ENCODE results near the gene FAF1.
"Not testable (repeated sequence)": the region's sequence is repeated elsewhere in the genome, so short reads cannot be mapped to it uniquely, and the experiment has no call there.

FAF1 gene

GRCh38 chr1:50836117-50836516, 124.0 kb downstream of the FAF1 start:
- DNase-seq, result no peak

GRCh38 chr1:50833216-50833615, 126.9 kb downstream of the FAF1 start:
- no peak for DNase-seq

GRCh38 chr1:50832167-50832566, 127.9 kb downstream of the FAF1 start:
- DNase-seq, result no peak

GRCh38 chr1:50831300-50832061, 128.6 kb downstream of the FAF1 start:
- DNase-seq, result no peak

GRCh38 chr1:50830621-50831020, 129.4 kb downstream of the FAF1 start:
- no peak for DNase-seq

GRCh38 chr1:50829014-50829958, 130.8 kb downstream of the FAF1 start:
- DNase-seq, result no peak

GRCh38 chr1:50827546-50827945, 132.5 kb downstream of the FAF1 start:
- DNase-seq, result no peak

- DNase-seq, result not testable (repeated sequence)
Observed at GRCh38 chr1:50826792-50827191, 133.3 kb downstream of the FAF1 start.

GRCh38 chr1:50822035-50822776, 137.9 kb downstream of the FAF1 start:
- no peak for DNase-seq

GRCh38 chr1:50820545-50820944, 139.5 kb downstream of the FAF1 start:
- DNase-seq, result no peak

- no peak for DNase-seq
Observed at GRCh38 chr1:50812346-50812745, 147.7 kb downstream of the FAF1 start.

GRCh38 chr1:50808296-50808695, 151.8 kb downstream of the FAF1 start:
- no peak for DNase-seq

GRCh38 chr1:50796272-50796671, 163.8 kb downstream of the FAF1 start:
- no peak for DNase-seq

GRCh38 chr1:50793521-50793920, 166.5 kb downstream of the FAF1 start:
- no peak for DNase-seq

- DNase-seq, result no peak
Observed at GRCh38 chr1:50787266-50787665, 172.8 kb downstream of the FAF1 start.

- no peak for DNase-seq
Observed at GRCh38 chr1:50783286-50783685, 176.8 kb downstream of the FAF1 start.

- no peak for DNase-seq
Observed at GRCh38 chr1:50780797-50781196, 179.3 kb downstream of the FAF1 start.

GRCh38 chr1:50779801-50780200, 180.3 kb downstream of the FAF1 start:
- DNase-seq, result peak; percentile 22 to 53 (median 52)

- DNase-seq, result no peak
Observed at GRCh38 chr1:50775740-50776139, 184.3 kb downstream of the FAF1 start.

GRCh38 chr1:50774759-50775351, 185.2 kb downstream of the FAF1 start:
- DNase-seq, result peak; percentile 61 to 74 (median 68)

- no peak for DNase-seq
Observed at GRCh38 chr1:50766688-50767087, 193.4 kb downstream of the FAF1 start.

- DNase-seq, result not testable (repeated sequence)
Observed at GRCh38 chr1:50756543-50756942, 203.5 kb downstream of the FAF1 start.

- not testable (repeated sequence) for DNase-seq
Observed at GRCh38 chr1:50754764-50755163, 205.3 kb downstream of the FAF1 start.

All from suppressor macrophage treated with lipopolysaccharide for 1 hour (primary cell).